ENCODE data around the gene CCDC68. TPM values are rescaled to one million over a fixed set of nuclear protein-coding genes. Genes with fewer than 3 reads are reported as not detected.

The CCDC68 gene
- total RNA-seq (2014; rRNA removed; shearing (Covaris generic)) = 0.36 TPM in 1 of 2 replicates, not detected in the other

GRCh38 chr18:54958704-54959625 is at the start of gene CCDC68:
TSS of gene CCDC68 (minus strand) at chr18:54959461. CDS start at chr18:54942791, 16,670 bp downstream.
- Histone ChIP-seq H3K4me1 (no peaks in the 10 kb centered on the region), H3K27ac (no peak within 1 kb of the TSS), H3K9me3 (replicated peaks) (no peaks in the 10 kb centered on the region), H3K36me3 (no peaks in the 10 kb centered on the region), H3K27me3 (no peaks in the 10 kb centered on the region), H3K4me3 (no peak within 1 kb of the TSS)
- no peak for DNase-seq

- H3K4me1 ChIP-seq = no peaks in the 10 kb centered on the region
- H3K36me3 ChIP-seq = no peaks in the 10 kb centered on the region
- H3K4me3 ChIP-seq = no peak overlapping the region
- no peaks in the 10 kb centered on the region for H3K9me3 ChIP-seq (replicated peaks)
- DNase-seq = peak; percentile 14 to 32
- H3K27ac ChIP-seq = no peak overlapping the region; the same call in 1 of the 2 replicates
- H3K27me3 ChIP-seq = no peaks in the 10 kb centered on the region
Observed at GRCh38 chr18:55007602-55008001, 48.3 kb upstream of the CCDC68 start.

- Histone ChIP-seq H3K27ac (no peak overlapping the region), H3K9me3 (replicated peaks) (no peaks in the 10 kb centered on the region), H3K4me1 (no peaks in the 10 kb centered on the region), H3K27me3 (no peaks in the 10 kb centered on the region), H3K4me3 (no peak overlapping the region), H3K36me3 (no peaks in the 10 kb centered on the region)
- no peak for DNase-seq
Observed at GRCh38 chr18:55003695-55004094, 44.4 kb upstream of the CCDC68 start.

GRCh38 chr18:55002261-55002660 is 43.0 kb upstream of the CCDC68 start:
- no peaks in the 10 kb centered on the region for H3K36me3 ChIP-seq
- H3K27ac ChIP-seq = no peak overlapping the region
- H3K27me3 ChIP-seq = no peaks in the 10 kb centered on the region
- no peaks in the 10 kb centered on the region for H3K9me3 ChIP-seq (replicated peaks)
- DNase-seq = no peak
- no peak overlapping the region for H3K4me3 ChIP-seq
- H3K4me1 ChIP-seq = no peaks in the 10 kb centered on the region

GRCh38 chr18:55001394-55002024 is 42.2 kb upstream of the CCDC68 start:
- H3K36me3 ChIP-seq = no peaks in the 10 kb centered on the region
- no peaks in the 10 kb centered on the region for H3K9me3 ChIP-seq (replicated peaks)
- H3K27me3 ChIP-seq = no peaks in the 10 kb centered on the region
- no peak overlapping the region for H3K4me3 ChIP-seq
- no peaks in the 10 kb centered on the region for H3K4me1 ChIP-seq
- H3K27ac ChIP-seq = no peak overlapping the region
- DNase-seq = no peak

- Histone ChIP-seq H3K9me3 (replicated peaks) (no peaks in the 10 kb centered on the region), H3K4me3 (no peak overlapping the region), H3K27ac (no peak overlapping the region), H3K36me3 (no peaks in the 10 kb centered on the region), H3K4me1 (no peaks in the 10 kb centered on the region), H3K27me3 (no peaks in the 10 kb centered on the region)
- DNase-seq = no peak
Observed at GRCh38 chr18:55000529-55000928, 41.3 kb upstream of the CCDC68 start.

GRCh38 chr18:54999016-54999415 is 39.8 kb upstream of the CCDC68 start:
- Histone ChIP-seq H3K9me3 (replicated peaks) (no peaks in the 10 kb centered on the region), H3K36me3 (no peaks in the 10 kb centered on the region), H3K4me1 (no peaks in the 10 kb centered on the region)

GRCh38 chr18:54995421-54996143 is 36.3 kb upstream of the CCDC68 start:
- no peak overlapping the region for H3K27ac ChIP-seq
- no peaks in the 10 kb centered on the region for H3K9me3 ChIP-seq (replicated peaks)
- H3K36me3 ChIP-seq = no peaks in the 10 kb centered on the region
- H3K4me1 ChIP-seq = no peaks in the 10 kb centered on the region
- no peak overlapping the region for H3K4me3 ChIP-seq
- no peaks in the 10 kb centered on the region for H3K27me3 ChIP-seq
- DNase-seq = no peak

More at GRCh38 chr18:54999016-54999415, 39.8 kb upstream of the CCDC68 start:
- Histone ChIP-seq H3K4me3 (no peak overlapping the region), H3K27me3 (no peaks in the 10 kb centered on the region), H3K27ac (no peak overlapping the region)
- no peak for DNase-seq

GRCh38 chr18:54991981-54992380 is 32.7 kb upstream of the CCDC68 start:
- no peaks in the 10 kb centered on the region for H3K36me3 ChIP-seq
- H3K27ac ChIP-seq = no peak overlapping the region
- H3K27me3 ChIP-seq = no peaks in the 10 kb centered on the region
- H3K4me3 ChIP-seq = no peak overlapping the region
- H3K4me1 ChIP-seq = no peaks in the 10 kb centered on the region
- no peak for DNase-seq
- H3K9me3 ChIP-seq (replicated peaks) = no peaks in the 10 kb centered on the region

- H3K4me3 ChIP-seq = no peak overlapping the region
Observed at GRCh38 chr18:54984908-54985307, 25.6 kb upstream of the CCDC68 start.

GRCh38 chr18:54983791-54984190 is 24.5 kb upstream of the CCDC68 start:
- Histone ChIP-seq H3K27me3 (no peaks in the 10 kb centered on the region), H3K9me3 (replicated peaks) (no peaks in the 10 kb centered on the region), H3K4me1 (no peaks in the 10 kb centered on the region), H3K4me3 (no peak overlapping the region), H3K36me3 (no peaks in the 10 kb centered on the region), H3K27ac (no peak overlapping the region)
- DNase-seq = no peak

More at GRCh38 chr18:54984908-54985307, 25.6 kb upstream of the CCDC68 start:
- Histone ChIP-seq H3K27me3 (no peaks in the 10 kb centered on the region), H3K4me1 (no peaks in the 10 kb centered on the region), H3K36me3 (no peaks in the 10 kb centered on the region), H3K27ac (no peak overlapping the region), H3K9me3 (replicated peaks) (no peaks in the 10 kb centered on the region)
- no peak for DNase-seq

- DNase-seq = peak in 1 of 2 experiments; percentile 58
- Histone ChIP-seq H3K4me3 (no peak overlapping the region), H3K9me3 (replicated peaks) (no peaks in the 10 kb centered on the region), H3K4me1 (no peaks in the 10 kb centered on the region), H3K36me3 (no peaks in the 10 kb centered on the region), H3K27ac (no peak overlapping the region), H3K27me3 (no peaks in the 10 kb centered on the region)
Observed at GRCh38 chr18:54983041-54983686, 23.9 kb upstream of the CCDC68 start.

- Histone ChIP-seq H3K27ac (no peak overlapping the region), H3K36me3 (no peaks in the 10 kb centered on the region), H3K27me3 (no peaks in the 10 kb centered on the region), H3K9me3 (replicated peaks) (no peaks in the 10 kb centered on the region), H3K4me1 (no peaks in the 10 kb centered on the region), H3K4me3 (no peak overlapping the region)
- DNase-seq = no peak
Observed at GRCh38 chr18:54981076-54981475, 21.8 kb upstream of the CCDC68 start.

GRCh38 chr18:54975598-54975997 is 16.3 kb upstream of the CCDC68 start:
- no peaks in the 10 kb centered on the region for H3K9me3 ChIP-seq (replicated peaks)
- H3K27me3 ChIP-seq = no peaks in the 10 kb centered on the region
- no peak overlapping the region for H3K27ac ChIP-seq
- no peak overlapping the region for H3K4me3 ChIP-seq
- no peak for DNase-seq
- no peaks in the 10 kb centered on the region for H3K4me1 ChIP-seq
- H3K36me3 ChIP-seq = no peaks in the 10 kb centered on the region
